Activated CD4-positive, alpha-beta T cell treated with anti-CD3 and anti-CD28 coated beads, Interleukin-2, amount 10 ng/mL, durations not matched to agents 7 days and 5 days (primary cell): ENCODE measurements around the gene TMPRSS12. TPM values are rescaled to one million over a fixed set of nuclear protein-coding genes. Genes with fewer than 3 reads are reported as not detected.
"Not testable (repeated sequence)": the region's sequence is repeated elsewhere in the genome, so short reads cannot be mapped to it uniquely, and the experiment has no call there.

Experiments
- CTCF ChIA-PET: fragments of 350-600 bp; sonication (Branson Sonifier 250); formaldehyde crosslinking; loops from one replicate; lab custom pipeline; 2021; ENCODE audit warnings: antibody characterized with exemption; lab: Charles Lee
- POLR2A ChIA-PET: fragments of 350-600 bp; sonication (Branson Sonifier 250); formaldehyde crosslinking; loops from one replicate; lab custom pipeline; 2021; ENCODE audit warnings: antibody characterized with exemption; lab: Charles Lee
- DNase-seq: peaks from one replicate; pipeline ENCODE4 v3.0.0-alpha.2; 2020
- H3K27ac Mint-ChIP-seq: one replicate; pipeline ENCODE4 v1.8.0; 2021; ENCODE audit warnings: mild to moderate bottlenecking, moderate library complexity, mixed read lengths
- H3K27me3 Mint-ChIP-seq: one replicate; pipeline ENCODE4 v1.8.0; 2021; ENCODE audit warnings: mixed read lengths
- H3K36me3 Mint-ChIP-seq: one replicate; pipeline ENCODE4 v1.8.0; 2021; ENCODE audit warnings: low read depth, mixed read lengths
- H3K4me1 Mint-ChIP-seq: one replicate; pipeline ENCODE4 v1.8.0; 2021; ENCODE audit warnings: mixed read lengths
- H3K4me3 Mint-ChIP-seq: one replicate; pipeline ENCODE4 v1.8.0; 2021; ENCODE audit warnings: mild to moderate bottlenecking, moderate library complexity, mixed read lengths
- H3K9me3 Mint-ChIP-seq: one replicate; pipeline ENCODE4 v1.8.0; 2021; ENCODE audit warnings: mixed read lengths
- total RNA-seq, 2 experiments: library from RNA; stranded (reverse); gene quantifications; one replicate each; pipeline ENCODE4 v1.2.3, GENCODE V29; 2021

Gene TMPRSS12
- total RNA-seq, 2 experiments from 2014 or later = not detected

DNA sequence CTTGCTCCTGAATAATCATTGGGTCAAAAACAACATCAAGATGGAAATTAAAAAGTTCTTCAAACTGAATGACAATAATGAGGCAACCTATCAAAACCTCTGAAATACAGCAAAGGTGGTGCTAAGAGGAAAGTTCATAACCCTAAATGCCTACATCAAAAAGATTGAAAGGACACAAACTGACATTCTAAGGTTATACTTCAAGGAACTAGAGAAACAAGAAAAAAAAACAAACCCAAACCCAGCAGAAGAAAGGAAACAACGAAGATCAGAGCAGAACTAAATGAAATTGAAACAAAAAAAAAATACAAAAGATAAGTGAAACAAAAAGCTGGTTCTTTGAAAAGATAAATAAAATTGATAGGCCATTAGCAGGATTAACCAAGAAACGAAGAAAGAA, 26.2 kb downstream of the TMPRSS12 start:
- H3K27me3 Mint-ChIP-seq, DNase-seq, POLR2A ChIA-PET, H3K4me3 Mint-ChIP-seq: not testable (repeated sequence)
- Mint-ChIP-seq H3K36me3 (peaks cover 32% of the 10 kb centered on the region), H3K4me1 (peaks cover 32% of the 10 kb centered on the region), H3K27ac (peak overlapping the region; percentile 62), H3K9me3 (peaks cover 35% of the 10 kb centered on the region)
- CTCF ChIA-PET = interaction anchor here (1.2 kb wide), 1 partner anchor 185 kb away, joined by 3 read pairs; no protein-coding TSS in a partner anchor

DNA sequence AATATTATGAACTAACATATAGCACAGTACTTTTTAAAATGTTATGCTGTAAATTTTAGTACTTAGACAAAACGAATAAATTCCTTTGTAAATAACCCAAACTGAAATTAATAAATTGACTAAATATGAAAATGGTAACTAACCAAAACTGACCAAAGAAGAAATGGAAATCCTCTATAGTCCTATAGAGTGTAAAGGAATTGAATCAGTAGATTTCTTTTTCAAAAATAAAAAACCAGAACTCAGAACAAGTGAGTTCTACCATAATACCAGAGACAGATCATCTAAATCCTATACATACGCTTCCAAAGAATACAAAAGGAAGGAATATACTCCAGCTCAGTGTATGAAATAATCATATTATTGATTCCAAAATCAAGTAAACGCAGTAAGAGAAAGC, 39.8 kb downstream of the TMPRSS12 start:
- Mint-ChIP-seq H3K27me3 (peaks cover 2% of the 10 kb centered on the region), H3K36me3 (no peaks in the 10 kb centered on the region), H3K9me3 (peaks cover 7% of the 10 kb centered on the region), H3K27ac (no peak overlapping the region), H3K4me1 (no peaks in the 10 kb centered on the region), H3K4me3 (no peak overlapping the region)
- DNase-seq = no peak
- ChIA-PET POLR2A (no interaction called here), CTCF (interaction anchor here (0.6 kb wide), 1 partner anchor 221 kb away, joined by 4 read pairs; no protein-coding TSS in a partner anchor)

DNA sequence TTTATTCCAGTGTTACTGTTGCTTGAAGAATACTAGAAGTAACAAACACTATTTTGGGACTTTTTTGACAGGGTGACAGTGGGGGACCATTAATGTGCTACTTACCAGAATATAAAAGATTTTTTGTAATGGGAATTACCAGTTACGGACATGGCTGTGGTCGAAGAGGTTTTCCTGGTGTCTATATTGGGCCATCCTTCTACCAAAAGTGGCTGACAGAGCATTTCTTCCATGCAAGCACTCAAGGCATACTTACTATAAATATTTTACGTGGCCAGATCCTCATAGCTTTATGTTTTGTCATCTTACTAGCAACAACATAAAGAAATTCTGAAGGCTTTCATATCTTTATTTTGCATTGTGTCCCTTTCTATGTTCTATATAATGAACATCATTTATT, 44.5 kb downstream of the TMPRSS12 start:
- peaks cover 6% of the 10 kb centered on the region for H3K9me3 Mint-ChIP-seq
- no peaks in the 10 kb centered on the region for H3K4me1 Mint-ChIP-seq
- ChIA-PET CTCF (no interaction called here), POLR2A (no interaction called here)
- H3K36me3 Mint-ChIP-seq = no peaks in the 10 kb centered on the region
- no peaks in the 10 kb centered on the region for H3K27me3 Mint-ChIP-seq
- no peak overlapping the region for H3K27ac Mint-ChIP-seq
- H3K4me3 Mint-ChIP-seq = no peak overlapping the region
- no peak for DNase-seq

DNA sequence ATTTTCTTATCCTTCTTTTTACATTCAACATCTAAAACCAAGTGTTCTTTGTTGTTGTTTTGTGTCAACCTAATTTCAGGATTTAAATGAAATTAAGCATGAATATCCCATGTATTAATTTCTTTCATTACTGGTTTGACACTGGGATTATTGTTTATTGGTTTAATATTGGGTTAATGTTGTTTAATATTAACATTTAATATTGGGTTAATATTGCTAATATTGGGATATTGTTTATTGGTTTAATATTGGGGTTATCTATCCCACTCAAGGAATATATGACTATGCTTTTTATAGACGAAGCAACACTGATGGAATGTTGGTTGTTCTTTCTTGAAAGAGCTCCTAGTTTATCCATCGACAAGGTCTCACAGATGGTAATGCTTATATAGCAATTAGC, 45.9 kb downstream of the TMPRSS12 start:
- POLR2A ChIA-PET = no interaction called here
- no peak overlapping the region for H3K4me3 Mint-ChIP-seq
- H3K4me1 Mint-ChIP-seq = no peaks in the 10 kb centered on the region
- no peaks in the 10 kb centered on the region for H3K9me3 Mint-ChIP-seq
- no peaks in the 10 kb centered on the region for H3K27me3 Mint-ChIP-seq
- CTCF ChIA-PET = interaction anchor here (1.0 kb wide), 1 partner anchor 13 kb away, joined by 3 read pairs; no protein-coding TSS in a partner anchor
- DNase-seq = no peak
- H3K36me3 Mint-ChIP-seq = no peaks in the 10 kb centered on the region
- H3K27ac Mint-ChIP-seq = no peak overlapping the region

DNA sequence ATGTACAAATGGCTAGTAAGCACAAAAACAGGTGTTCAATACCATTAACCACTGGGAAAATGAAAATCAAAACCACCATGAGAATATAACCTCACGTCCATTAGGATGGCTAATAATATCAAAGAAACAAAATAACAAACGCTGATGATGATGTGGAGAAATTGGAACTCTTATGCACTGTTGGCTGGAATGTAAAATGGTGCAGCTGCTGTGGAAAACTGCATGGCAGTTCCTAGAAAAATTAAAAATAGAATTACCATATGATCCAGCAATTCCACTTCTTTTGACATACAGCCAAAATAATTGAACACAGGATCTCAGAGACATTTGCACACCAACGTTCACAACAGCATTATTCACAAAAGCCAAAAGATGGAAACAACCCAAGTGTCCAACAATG, 51.5 kb downstream of the TMPRSS12 start:
- ChIA-PET CTCF (no interaction called here), POLR2A (no interaction called here)
- Mint-ChIP-seq H3K27ac (no peak overlapping the region), H3K36me3 (no peaks in the 10 kb centered on the region), H3K27me3 (peaks cover 1% of the 10 kb centered on the region), H3K4me1 (no peaks in the 10 kb centered on the region), H3K4me3 (no peak overlapping the region), H3K9me3 (no peaks in the 10 kb centered on the region)
- no peak for DNase-seq

DNA sequence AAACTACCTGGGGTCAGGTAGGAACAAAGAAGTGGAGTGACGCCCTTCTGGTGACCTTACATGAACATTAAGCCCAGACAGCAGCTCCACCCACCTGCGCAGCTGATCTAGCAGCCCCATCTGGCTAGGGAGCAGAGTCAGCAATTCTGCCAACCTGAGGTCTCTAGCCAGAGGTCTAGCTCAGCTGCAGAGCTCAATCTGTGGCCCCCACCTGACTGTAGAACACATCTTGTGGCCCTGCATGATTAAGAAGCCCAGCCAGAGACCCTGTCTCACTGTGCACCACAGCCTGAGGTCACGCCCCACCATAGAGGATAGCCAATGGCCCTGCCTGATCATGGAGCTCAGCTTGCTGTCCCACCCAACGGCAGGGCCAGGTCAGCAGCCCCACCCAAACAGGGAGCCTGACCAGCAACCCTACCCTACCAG, 59.0 kb downstream of the TMPRSS12 start:
- H3K4me1 Mint-ChIP-seq = no peaks in the 10 kb centered on the region
- DNase-seq = no peak
- no peaks in the 10 kb centered on the region for H3K27me3 Mint-ChIP-seq
- ChIA-PET CTCF (interaction anchor here (0.7 to 1.2 kb wide), 3 partner anchors 10 to 28 kb away, joined by 3 to 5 read pairs (median 3); no protein-coding TSS in a partner anchor), POLR2A (no interaction called here)
- H3K36me3 Mint-ChIP-seq = no peaks in the 10 kb centered on the region
- peaks cover 4% of the 10 kb centered on the region for H3K9me3 Mint-ChIP-seq
- H3K4me3 Mint-ChIP-seq = no peak overlapping the region
- no peak overlapping the region for H3K27ac Mint-ChIP-seq

DNA sequence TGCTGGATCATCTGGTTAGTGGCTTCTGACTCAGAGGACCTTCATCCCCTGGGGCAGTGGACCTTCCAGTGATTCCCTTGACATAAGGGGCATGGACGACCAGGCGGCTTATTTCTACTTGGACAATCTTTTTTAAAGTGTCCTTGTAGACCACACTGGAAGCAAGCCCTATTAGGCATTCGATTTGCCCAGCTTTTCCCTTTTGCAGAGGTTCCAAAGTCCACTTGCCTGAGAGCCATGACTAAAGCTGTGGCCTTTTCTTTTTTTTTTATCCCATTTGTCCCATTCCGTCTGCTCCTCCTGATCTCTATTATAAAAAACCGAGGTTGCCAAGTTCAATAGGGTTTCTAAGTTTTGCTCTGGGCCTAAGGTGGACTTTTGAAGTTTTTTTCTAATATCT, 65.8 kb downstream of the TMPRSS12 start:
- DNase-seq, H3K4me1 Mint-ChIP-seq, H3K4me3 Mint-ChIP-seq, H3K36me3 Mint-ChIP-seq, CTCF ChIA-PET, H3K27ac Mint-ChIP-seq, POLR2A ChIA-PET, H3K27me3 Mint-ChIP-seq: not testable (repeated sequence)
- peaks cover 18% of the 10 kb centered on the region for H3K9me3 Mint-ChIP-seq

DNA sequence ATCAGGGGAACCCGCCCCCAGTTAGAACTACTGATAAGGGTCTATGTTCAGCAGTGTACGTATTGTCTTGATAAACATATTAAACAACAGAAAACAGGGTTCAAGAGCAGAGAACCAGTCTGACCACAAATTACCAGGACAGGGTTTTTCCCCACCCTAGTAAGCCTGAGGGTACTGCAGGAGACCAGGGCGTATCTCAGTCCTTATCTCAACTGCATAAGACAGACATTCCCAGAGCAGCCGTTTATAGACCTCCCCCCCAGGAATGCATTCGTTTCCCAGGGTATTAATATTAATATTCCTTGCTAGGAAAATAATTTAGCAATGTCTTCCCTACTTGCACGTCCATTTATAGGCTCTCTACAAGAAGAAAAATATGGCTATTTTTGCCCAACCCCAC, 69.6 kb downstream of the TMPRSS12 start:
- H3K9me3 Mint-ChIP-seq = peaks cover 32% of the 10 kb centered on the region
- H3K4me3 Mint-ChIP-seq, H3K36me3 Mint-ChIP-seq, H3K27me3 Mint-ChIP-seq, H3K27ac Mint-ChIP-seq, POLR2A ChIA-PET, H3K4me1 Mint-ChIP-seq, DNase-seq: not testable (repeated sequence)
- CTCF ChIA-PET = interaction anchor here (0.7 to 1.3 kb wide), 2 partner anchors 11 to 46 kb away, joined by 3 to 5 read pairs; no protein-coding TSS in a partner anchor

DNA sequence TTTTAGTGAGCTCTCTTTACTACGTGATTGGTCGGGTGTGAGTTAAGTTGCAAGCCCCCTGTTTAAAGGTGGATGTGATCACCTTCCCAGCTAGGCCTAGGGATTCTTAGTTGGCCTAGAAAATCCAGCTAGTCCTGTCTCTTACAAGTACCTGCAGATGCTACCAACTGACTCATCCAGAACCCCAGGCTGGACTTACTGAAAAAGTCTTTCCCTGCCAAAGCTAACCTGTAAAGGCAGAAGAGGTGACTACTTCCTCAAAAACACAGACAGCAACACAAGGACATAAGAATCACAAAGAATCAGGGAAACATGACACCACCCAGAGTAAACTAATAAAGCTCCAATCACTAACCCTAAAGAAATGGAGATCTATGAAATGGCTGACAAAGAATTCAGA, 70.5 kb downstream of the TMPRSS12 start:
- H3K36me3 Mint-ChIP-seq = peaks cover 6% of the 10 kb centered on the region
- POLR2A ChIA-PET = no interaction called here
- no peak overlapping the region for H3K4me3 Mint-ChIP-seq
- H3K9me3 Mint-ChIP-seq = peaks cover 39% of the 10 kb centered on the region
- DNase-seq = no peak
- H3K4me1 Mint-ChIP-seq = peaks cover under 1% of the 10 kb centered on the region
- peaks cover 6% of the 10 kb centered on the region for H3K27me3 Mint-ChIP-seq
- no peak overlapping the region for H3K27ac Mint-ChIP-seq
- CTCF ChIA-PET = interaction anchor here (0.7 kb wide), 1 partner anchor 45 kb away, joined by 3 read pairs; no protein-coding TSS in a partner anchor

DNA sequence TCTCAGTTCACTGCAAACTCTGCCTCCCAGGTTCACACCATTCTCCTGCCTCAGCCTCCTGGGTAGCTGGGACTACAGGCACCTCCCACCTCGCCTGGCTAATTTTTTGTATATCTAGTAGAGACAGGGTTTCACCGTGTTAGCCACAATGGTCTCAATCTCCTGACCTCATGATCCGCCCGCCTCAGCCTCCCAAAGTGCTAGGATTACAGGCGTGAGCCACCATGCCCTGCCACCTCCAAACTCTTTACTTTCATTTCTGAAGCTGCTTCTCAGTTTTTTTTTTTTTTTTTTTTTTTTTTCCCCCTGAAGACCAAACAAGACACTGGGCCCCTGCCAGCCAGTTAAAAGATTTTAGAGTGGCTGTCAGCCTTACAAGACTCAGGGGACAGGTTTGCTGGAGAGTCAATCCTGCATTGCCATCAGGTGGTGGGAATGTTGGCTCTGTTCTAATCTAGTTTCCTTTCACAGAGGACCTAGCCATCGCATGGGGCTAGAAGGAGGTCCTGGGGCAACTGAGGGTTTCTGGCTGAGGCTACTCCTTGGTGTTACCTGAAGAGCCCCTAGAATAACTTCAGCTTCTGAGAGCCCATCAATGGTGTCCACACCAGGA, 72.3 kb downstream of the TMPRSS12 start:
- DNase-seq = no peak
- Mint-ChIP-seq H3K4me1 (peaks cover 11% of the 10 kb centered on the region), H3K9me3 (peaks cover 44% of the 10 kb centered on the region), H3K27me3 (peaks cover 10% of the 10 kb centered on the region), H3K27ac (no peak overlapping the region), H3K36me3 (peaks cover 6% of the 10 kb centered on the region), H3K4me3 (no peak overlapping the region)
- CTCF ChIA-PET = interaction anchor here (0.5 kb wide), 1 partner anchor 226 kb away, joined by 3 read pairs; no protein-coding TSS in a partner anchor
- POLR2A ChIA-PET = no interaction called here

DNA sequence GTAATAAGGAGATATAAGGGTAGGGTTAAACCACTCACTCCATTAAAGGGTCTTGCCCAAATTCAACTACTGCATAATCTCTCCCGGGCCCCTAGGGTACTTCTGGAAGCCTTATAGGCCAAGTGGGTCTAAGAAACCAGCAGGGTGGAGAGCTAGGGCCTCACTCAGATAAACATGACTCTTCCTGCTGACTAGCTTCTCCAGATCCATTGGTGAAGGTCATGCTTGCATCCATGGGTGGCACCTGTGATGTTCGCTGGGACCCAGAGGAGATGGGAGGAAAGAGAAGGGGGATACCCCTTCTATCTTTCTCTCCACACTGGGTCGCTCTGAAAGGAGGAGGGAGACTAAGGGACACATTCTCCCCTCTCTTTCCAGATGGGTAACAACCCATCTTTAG, 73.6 kb downstream of the TMPRSS12 start:
- H3K4me1 Mint-ChIP-seq = peaks cover 11% of the 10 kb centered on the region
- H3K27me3 Mint-ChIP-seq = peaks cover 13% of the 10 kb centered on the region
- ChIA-PET POLR2A (no interaction called here), CTCF (no interaction called here)
- H3K9me3 Mint-ChIP-seq = peaks cover 44% of the 10 kb centered on the region
- peaks cover 6% of the 10 kb centered on the region for H3K36me3 Mint-ChIP-seq
- H3K27ac Mint-ChIP-seq = no peak overlapping the region
- H3K4me3 Mint-ChIP-seq = no peak overlapping the region
- DNase-seq = no peak

DNA sequence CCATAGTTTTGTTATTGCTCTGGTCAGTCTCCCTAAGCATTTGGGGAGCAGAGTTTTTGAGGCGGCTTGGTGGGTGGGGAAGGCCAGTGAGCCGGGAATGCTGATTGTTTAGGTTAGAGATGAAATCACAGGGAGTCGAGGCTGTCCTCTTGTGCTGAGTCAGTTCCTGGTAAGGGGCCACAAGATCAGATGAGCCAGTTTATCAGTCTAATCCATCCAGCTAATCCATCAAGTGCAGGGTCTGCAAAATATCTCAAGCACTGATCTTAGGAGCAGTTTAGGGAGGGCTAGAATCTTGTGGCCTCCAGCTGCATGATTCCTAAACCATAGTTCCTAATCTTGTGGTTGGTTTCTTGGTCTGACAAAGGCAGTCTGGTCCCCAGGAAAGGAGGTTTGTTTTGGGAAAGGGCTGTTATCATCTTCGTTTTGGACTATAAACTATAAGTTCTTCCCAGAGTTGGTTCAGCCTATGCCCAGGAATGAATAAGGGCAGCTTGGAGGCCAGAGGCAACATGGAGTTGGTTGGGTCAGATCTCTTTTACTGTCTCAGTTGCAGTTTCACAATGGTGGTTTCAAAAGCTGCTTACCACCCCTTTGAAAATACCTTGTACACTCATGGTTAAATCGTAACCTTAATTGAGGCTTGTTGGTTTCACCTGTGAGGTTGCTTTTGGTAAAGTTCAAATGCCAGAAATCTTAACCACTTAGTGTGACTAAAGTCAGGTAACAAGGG, 76.0 kb downstream of the TMPRSS12 start:
- H3K4me1 Mint-ChIP-seq = peaks cover 17% of the 10 kb centered on the region
- CTCF ChIA-PET = interaction anchor here (0.6 to 1.0 kb wide), 2 partner anchors 42 to 1881 kb away, joined by 3 read pairs; no protein-coding TSS in a partner anchor
- no peaks in the 10 kb centered on the region for H3K36me3 Mint-ChIP-seq
- POLR2A ChIA-PET = no interaction called here
- peaks cover 27% of the 10 kb centered on the region for H3K9me3 Mint-ChIP-seq
- H3K27me3 Mint-ChIP-seq = peaks cover 9% of the 10 kb centered on the region
- H3K4me3 Mint-ChIP-seq = no peak overlapping the region
- no peak overlapping the region for H3K27ac Mint-ChIP-seq
- DNase-seq = no peak

DNA sequence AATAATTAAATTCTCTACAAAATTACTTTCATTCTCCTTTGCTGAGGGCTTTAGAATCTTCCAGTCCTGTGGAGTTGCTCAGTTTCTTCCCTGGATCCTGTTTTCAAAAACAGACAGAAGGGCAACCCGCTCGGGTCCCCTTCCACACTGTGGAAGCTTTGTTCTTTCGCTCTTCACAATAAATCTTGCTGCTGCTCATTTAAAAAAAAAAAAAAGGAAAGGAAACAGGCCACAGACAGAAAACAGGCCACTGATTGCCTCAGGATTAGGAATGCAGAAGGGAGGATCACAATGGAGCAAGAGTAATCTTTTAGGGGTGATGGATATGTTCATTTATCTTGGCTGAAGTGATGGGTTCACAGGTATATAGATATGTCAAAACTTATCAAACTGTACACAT, 80.1 kb downstream of the TMPRSS12 start:
- H3K27ac Mint-ChIP-seq = no peak overlapping the region
- peaks cover 8% of the 10 kb centered on the region for H3K9me3 Mint-ChIP-seq
- ChIA-PET POLR2A (interaction anchor here (0.6 kb wide), 1 partner anchor 347 kb away, joined by 5 read pairs; the partner anchor contains the start of gene SMAGP), CTCF (no interaction called here)
- peaks cover 7% of the 10 kb centered on the region for H3K27me3 Mint-ChIP-seq
- no peak overlapping the region for H3K4me3 Mint-ChIP-seq
- no peak for DNase-seq
- H3K4me1 Mint-ChIP-seq = peaks cover 34% of the 10 kb centered on the region
- no peaks in the 10 kb centered on the region for H3K36me3 Mint-ChIP-seq
